Stimulated activated CD4-positive, alpha-beta T cell treated with anti-CD3 and anti-CD28 coated beads, TNF-alpha, amount 100 ng/mL, for 4 hours (primary cell): ENCODE data around the gene THRB.
"Not testable (repeated sequence)": the region's sequence is repeated elsewhere in the genome, so short reads cannot be mapped to it uniquely, and the experiment has no call there.

Experiments used
- DNase-seq, 3 experiments: peaks; one replicate each; pipeline ENCODE4 v3.0.0-alpha.2; 2020; ENCODE audit warnings: low read depth in 3 of 3

The THRB gene

DNA sequence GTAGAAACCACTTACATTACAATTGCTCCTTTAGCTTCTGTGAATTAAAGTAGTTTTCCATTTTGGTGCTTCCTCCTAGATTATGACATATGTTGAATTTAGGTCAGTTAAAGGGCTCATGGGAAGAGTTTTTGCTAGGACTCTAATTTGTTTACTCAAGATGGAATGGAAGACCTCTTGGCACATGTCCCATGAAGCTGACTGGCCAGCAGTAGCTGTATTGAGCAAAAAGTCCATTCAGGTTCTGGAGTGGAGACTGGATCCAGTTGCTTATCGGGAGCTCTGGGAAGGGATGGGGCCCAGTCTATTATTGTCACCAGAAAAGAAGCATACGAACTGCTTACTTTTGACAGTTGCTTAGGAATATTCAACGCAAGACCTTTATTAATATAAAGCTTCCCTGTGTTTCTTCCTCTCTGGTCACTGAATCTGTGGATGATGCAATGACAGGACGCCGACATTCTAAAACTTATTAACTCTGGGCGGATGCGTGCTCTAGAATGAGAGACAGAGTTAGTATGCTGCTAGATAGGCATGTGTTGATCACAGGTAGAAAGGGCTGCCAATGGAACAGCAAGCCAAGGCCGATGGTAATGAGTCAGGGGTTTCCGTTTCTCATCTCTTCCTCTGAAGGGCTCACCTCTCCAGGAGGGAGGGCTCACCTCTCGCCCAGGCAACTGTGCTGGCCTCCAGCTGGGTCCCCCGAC, 393.8 kb downstream of the THRB start:
- no peak for DNase-seq

DNA sequence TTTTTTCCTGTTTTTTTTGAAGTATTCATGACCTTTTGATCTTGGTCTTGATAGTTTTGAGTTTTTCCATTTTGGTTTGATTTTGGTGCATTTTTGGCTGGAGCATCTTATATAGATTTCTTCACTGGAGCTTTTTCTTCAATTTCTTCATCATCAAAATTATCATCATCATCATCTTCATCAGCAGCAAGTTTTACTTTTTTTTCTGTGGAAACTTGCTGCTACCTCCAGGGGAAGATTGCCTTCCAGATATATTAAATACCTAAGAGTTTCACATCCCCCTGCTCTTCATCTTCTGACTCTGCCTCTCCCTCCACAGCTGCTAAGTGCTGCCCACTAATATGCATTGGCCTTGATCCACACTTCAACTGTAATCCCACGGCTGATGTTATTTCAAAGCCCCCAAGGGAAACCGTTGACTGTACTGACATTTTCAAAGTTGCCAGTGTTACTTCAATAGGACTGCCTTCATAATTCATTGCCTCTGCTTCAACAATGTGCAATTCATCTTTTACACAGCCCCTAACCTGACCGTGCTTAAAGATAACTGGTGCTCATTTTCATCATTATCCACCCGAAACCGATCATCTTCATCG, 397.9 kb downstream of the THRB start:
- DNase-seq = no peak

GRCh38 chr3:24096271-24096670, 398.4 kb downstream of the THRB start:
- DNase-seq = no peak

GRCh38 chr3:24094818-24095217, 399.8 kb downstream of the THRB start:
- not testable (repeated sequence) for DNase-seq

GRCh38 chr3:24088782-24089181, 405.9 kb downstream of the THRB start:
- no peak for DNase-seq

- DNase-seq = no peak
Measured at GRCh38 chr3:24087469-24087868, 407.2 kb downstream of the THRB start.

DNA sequence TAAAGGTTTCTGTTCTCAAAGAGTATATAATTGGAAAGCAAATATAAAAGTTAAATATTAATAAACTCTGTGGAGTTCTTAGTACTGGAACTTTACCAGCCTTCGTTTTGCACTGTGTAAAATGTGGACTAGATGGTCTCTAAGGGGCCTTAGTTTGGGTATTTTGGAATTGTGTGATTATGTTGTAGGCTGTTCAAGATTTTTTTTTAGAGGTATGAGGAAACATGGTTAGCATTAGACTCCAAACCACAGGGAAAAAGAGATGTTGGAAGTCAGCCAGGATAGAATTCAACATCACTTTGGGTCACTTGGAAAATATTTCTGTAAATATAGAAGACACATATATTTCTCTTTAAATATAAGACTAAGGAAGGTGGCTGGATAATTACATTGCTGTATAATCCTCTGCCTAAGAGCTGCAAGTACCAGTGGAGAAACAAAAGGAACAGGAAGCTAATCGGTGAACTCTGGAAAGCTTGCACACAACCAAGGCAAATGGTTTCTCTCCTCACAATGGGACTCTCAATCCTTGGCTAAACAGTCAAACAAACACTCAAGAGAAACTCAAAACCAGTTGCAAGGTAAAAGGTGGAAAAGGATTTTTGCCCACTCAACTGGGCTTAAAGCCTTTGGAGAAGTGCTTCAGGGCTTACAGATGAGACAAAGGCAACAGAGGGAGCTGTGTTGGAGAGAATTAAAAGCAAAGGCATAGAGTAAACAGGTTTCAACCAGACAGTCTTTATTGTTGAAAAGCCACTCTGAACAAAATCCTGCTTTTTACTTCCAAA, 407.8 kb downstream of the THRB start:
- DNase-seq = no peak

GRCh38 chr3:24086206-24086605, 408.4 kb downstream of the THRB start:
- DNase-seq = no peak

DNA sequence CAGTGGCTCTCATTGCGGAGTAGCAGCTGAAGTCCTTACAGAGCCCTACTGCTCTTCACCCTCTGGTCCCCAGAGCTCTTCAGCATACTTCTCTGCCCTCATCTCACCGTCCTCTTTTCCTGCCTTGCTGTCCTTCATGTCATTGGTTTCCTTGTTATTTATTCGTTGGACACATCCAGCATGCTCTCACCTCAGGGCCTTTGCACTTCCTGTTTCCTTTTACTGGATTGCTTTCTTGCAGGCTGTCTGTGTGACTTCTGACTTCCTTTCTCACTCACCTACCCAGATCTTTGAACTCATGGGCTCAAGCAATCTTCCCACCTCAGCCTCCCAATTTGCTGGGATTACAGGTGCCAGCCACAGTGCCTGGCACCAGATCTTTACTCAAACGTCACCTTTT, 422.5 kb downstream of the THRB start:
- no peak for DNase-seq

DNA sequence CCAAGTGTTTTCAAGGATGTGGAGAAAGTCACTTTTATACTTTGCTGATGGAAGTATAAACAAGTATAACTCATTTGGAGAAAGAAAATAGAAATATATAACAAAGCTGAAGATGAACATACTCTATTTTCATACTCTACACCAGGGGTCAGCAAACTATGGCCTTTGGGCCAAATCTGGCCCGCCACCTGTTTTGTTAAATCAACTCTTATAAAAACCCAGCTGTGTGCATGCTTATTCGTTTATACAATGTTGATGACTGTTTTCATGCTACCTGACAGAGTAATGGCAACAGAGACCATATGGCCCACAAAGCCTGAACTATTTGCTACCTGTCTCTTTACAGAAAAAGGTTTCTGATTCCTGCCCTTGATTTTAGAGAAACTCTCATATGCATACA, 425.6 kb downstream of the THRB start:
- DNase-seq = no peak

DNA sequence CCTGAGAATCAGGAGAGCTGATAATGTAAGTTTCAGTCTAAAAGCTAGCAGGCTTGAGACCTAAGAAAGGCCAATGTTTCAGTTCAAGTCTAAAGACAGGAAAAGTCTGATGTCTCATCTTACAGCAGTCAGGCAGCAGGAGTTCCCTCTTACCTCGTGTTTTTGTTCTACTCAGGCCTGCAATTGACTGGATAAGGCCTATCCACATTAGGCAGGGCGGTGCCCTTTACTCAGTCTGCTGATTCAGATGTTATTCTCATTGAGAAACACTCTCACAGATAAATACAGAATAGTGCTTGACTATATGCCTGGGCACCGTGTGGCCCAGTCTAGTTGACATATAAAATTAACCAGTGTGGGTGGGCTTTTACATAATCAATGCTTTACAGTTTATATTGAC, 427.2 kb downstream of the THRB start:
- DNase-seq = no peak
